ES-I3 (cell line): Measurements from ENCODE around the gene LCA5L.

ENCODE experiments used
- H3K36me3 ChIP-seq: 2 replicates; pipeline ENCODE4 v1.6.1; 2013; ENCODE audit warnings: mild to moderate bottlenecking, low read length, control low read depth, moderate library complexity; ENCODE audit not compliant: insufficient read depth
- H3K4me1 ChIP-seq: 2 replicates; pipeline ENCODE4 v1.6.1; 2013; ENCODE audit warnings: mild to moderate bottlenecking, control low read depth, low read length; ENCODE audit not compliant: insufficient read depth
- H3K9ac ChIP-seq: 2 replicates; pipeline ENCODE4 v1.6.1; 2013; ENCODE audit warnings: low read depth, mild to moderate bottlenecking, low read length, moderate library complexity
- H3K9me3 ChIP-seq: 2 replicates; pipeline ENCODE4 v1.6.1; 2013; ENCODE audit warnings: mild to moderate bottlenecking, low read length, moderate library complexity; ENCODE audit not compliant: control insufficient read depth, insufficient read depth

LCA5L gene

DNA sequence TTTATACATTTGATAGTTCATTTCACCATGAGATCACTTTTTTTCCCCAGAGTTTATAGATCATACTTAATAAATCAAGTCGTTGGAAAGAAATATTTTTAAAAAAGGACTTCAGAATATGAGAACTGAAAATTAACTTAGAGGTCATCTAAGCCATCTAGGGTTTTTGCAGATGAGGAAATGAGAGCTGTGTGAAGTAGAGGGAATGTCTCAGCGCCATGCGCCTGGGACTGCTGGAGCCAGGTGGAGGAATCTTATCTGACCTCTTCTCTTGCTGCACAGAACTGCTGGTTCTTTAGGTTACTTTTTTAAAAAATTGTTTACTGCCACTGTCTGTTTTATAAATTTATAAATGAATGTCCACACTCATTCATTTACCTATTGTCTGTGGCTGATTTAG, 17.7 kb upstream of the LCA5L start:
- H3K9me3 ChIP-seq: no peaks in the 10 kb centered on the region; the same call in 1 of the 2 replicates
- no peaks in the 10 kb centered on the region for H3K36me3 ChIP-seq
- no peaks in the 10 kb centered on the region for H3K4me1 ChIP-seq
- no peak overlapping the region for H3K9ac ChIP-seq

DNA sequence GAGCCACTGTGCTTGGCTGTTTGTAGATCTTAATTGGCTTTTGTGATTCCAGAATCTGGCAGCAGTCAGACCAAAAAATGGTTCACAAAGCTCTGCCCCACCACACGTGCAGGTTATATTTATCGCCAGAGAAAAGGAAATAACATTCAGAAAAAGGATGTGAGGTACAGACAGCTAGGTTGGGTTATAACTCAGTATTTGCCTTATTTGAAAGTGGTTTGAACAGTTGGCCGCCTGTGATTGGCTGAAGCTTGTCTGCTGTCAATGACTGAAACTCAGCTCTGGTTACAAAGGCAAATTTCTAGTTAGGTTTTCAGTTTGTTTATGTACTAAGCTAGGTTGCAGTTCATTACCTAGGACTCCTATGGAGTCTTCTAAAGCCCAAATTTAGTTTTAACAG, 15.8 kb upstream of the LCA5L start:
- Histone ChIP-seq H3K36me3 (no peaks in the 10 kb centered on the region), H3K9ac (no peak overlapping the region), H3K9me3 (no peaks in the 10 kb centered on the region; the same call in 1 of the 2 replicates)

DNA sequence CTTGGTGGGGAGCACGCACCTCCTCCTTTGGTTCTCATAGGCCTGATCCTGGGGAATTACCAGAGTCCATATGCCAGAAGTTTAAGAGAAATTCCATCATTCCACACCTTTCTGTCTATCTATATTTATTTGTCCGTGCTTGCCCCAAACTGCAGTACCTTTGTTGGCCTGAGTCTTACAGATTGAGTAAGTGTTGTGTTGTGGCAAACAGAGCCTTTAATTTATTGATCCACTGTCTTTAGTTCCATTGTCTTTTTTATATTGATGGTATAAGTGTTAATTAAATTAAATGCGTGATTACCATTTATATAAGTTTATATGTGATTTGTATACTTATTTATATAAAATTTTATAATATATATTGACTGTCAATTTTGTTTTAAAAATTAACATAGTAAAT, 11.1 kb upstream of the LCA5L start:
- Histone ChIP-seq H3K4me1 (no peaks in the 10 kb centered on the region), H3K9me3 (no peaks in the 10 kb centered on the region), H3K36me3 (no peaks in the 10 kb centered on the region), H3K9ac (no peak overlapping the region)

More for the DNA sequence above, 15.8 kb upstream of the LCA5L start:
- H3K4me1 ChIP-seq: no peaks in the 10 kb centered on the region

- peaks cover 3% of the 10 kb centered on the region; the same call in 1 of the 2 replicates for H3K4me1 ChIP-seq
- no peaks in the 10 kb centered on the region for H3K36me3 ChIP-seq
- H3K9ac ChIP-seq: no peak overlapping the region
- H3K9me3 ChIP-seq: no peaks in the 10 kb centered on the region
These were observed 9.5 kb upstream of the LCA5L start for GRCh38 chr21:39454949-39455668.

- Histone ChIP-seq H3K4me1 (peaks cover 3% of the 10 kb centered on the region; the same call in 1 of the 2 replicates), H3K36me3 (no peaks in the 10 kb centered on the region), H3K9me3 (no peaks in the 10 kb centered on the region), H3K9ac (no peak overlapping the region)
These were observed 8.1 kb upstream of the LCA5L start for GRCh38 chr21:39453571-39454179.

- Histone ChIP-seq H3K9me3 (no peaks in the 10 kb centered on the region), H3K9ac (no peak overlapping the region), H3K4me1 (peaks cover 3% of the 10 kb centered on the region; the same call in 1 of the 2 replicates), H3K36me3 (no peaks in the 10 kb centered on the region)
These were observed 7.4 kb upstream of the LCA5L start for GRCh38 chr21:39452970-39453342.

GRCh38 chr21:39452207-39452969, 6.8 kb upstream of the LCA5L start:
- H3K4me1 ChIP-seq: peaks cover 3% of the 10 kb centered on the region; the same call in 1 of the 2 replicates
- H3K36me3 ChIP-seq: no peaks in the 10 kb centered on the region
- no peaks in the 10 kb centered on the region for H3K9me3 ChIP-seq
- H3K9ac ChIP-seq: peak overlapping the region; percentile 63; the same call in 1 of the 2 replicates

DNA sequence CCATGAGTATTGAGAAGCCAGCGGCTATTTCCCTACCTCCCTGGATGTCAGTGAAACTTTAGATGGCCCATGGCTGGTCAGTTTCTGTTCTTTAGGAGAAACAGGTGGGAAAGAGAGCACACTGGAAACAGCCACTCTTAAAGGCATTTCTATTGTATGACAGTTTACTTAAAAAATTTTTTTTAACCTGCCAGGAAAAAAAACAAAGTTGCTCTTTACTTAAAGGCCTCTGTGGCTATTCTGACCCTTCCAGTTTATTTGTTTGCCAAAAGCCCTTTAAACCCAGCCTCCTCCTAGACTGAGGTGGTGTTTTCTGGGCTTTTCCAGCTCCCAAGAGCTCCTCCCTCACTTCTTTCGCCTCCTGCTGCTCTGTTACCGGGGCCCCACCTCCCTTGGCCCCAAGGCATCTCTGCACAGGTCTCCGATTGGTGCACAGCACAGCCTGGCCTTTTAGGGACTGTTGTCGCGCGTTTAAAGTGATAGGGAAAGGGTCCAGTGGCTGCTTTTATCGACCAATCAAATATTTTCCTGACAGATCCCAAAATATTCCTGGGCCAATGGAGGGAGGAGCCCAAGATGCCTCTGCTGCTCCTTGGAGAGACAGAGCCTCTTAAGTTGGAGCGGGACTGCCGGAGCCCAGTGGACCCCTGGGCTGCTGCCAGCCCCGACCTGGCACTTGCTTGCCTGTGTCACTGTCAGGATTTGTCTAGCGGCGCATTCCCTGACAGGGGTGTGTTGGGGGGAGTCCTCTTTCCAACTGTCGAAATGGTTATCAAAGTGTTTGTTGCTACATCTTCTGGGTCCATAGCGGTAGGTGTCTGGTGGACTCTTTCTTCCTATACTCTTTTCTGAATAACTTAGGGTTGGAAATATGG, 6.0 kb upstream of the LCA5L start, which contains the start of gene SH3BGR:
Gene SH3BGR, plus strand, starts transcription at position 639 of the 875 bp plus-strand sequence. Its CDS starts 127 bp downstream, at position 766.
- Histone ChIP-seq H3K4me1 (peaks cover 3% of the 10 kb centered on the region; the same call in 1 of the 2 replicates), H3K9ac (peak within 1 kb of the TSS; percentile 63; the same call in 1 of the 2 replicates), H3K36me3 (no peaks in the 10 kb centered on the region), H3K9me3 (no peaks in the 10 kb centered on the region)

GRCh38 chr21:39447264-39447663, 1.7 kb upstream of the LCA5L start:
- Histone ChIP-seq H3K9me3 (no peaks in the 10 kb centered on the region), H3K4me1 (peaks cover 7% of the 10 kb centered on the region; the same call in 1 of the 2 replicates), H3K9ac (no peak overlapping the region), H3K36me3 (no peaks in the 10 kb centered on the region)

GRCh38 chr21:39444421-39445180, 977 bp downstream of the LCA5L start:
- H3K36me3 ChIP-seq: no peaks in the 10 kb centered on the region
- H3K9ac ChIP-seq: peak overlapping the region; percentile 95; the same call in 1 of the 2 replicates

DNA sequence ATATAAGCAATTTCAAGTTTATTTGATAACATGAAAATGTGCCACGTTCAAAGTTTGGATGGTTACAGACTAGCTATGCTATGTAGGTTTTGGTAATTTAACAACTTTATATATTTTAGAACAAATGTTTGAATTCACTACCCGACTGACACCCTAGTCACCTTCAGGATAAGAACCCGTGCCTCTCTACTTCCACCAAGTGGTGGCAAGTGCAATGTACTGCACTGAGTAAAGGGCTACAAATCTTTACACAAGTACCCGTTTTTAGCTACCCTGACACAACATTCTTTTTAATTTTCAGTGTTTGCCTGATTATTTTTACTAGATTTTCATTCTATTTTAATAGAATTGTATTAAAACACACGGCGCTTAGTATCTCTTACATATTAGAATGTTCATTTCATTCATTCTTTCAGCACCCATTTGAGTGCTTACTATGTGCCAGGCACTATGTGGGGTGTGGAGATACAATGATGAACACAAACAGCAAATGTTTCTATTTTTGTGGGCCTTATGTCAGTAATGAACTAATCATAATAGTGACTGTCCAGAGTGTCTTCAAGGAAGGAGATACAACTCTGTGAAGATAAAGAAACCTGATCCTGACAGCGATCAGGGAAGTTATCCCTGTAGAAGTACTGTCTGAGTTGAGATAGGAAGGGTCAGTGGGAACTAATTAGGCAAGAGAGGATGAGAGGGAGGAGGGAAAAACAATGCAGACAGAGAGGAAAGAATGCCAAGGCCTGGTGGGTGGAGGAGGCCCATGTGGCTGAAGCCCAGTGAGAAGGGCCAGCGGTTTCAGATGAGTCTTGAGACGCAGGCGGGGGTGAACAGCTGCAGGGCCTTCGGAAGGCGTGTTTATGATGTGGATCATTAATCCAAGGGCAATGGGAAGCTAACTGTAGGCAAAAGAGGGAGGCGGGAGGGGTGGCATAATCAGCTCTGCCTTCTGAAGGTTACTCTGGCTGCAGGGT, 3.8 kb downstream of the LCA5L start:
- no peaks in the 10 kb centered on the region for H3K9me3 ChIP-seq
- H3K36me3 ChIP-seq: no peaks in the 10 kb centered on the region
- 0 out of 2 replicates have a peak, but pooled peaks cover 3% of the 10 kb centered on the region for H3K4me1 ChIP-seq
- H3K9ac ChIP-seq: no peak overlapping the region

More at GRCh38 chr21:39444421-39445180, 977 bp downstream of the LCA5L start:
- Histone ChIP-seq H3K9me3 (no peaks in the 10 kb centered on the region), H3K4me1 (0 out of 2 replicates have a peak, but pooled peaks cover 3% of the 10 kb centered on the region)

DNA sequence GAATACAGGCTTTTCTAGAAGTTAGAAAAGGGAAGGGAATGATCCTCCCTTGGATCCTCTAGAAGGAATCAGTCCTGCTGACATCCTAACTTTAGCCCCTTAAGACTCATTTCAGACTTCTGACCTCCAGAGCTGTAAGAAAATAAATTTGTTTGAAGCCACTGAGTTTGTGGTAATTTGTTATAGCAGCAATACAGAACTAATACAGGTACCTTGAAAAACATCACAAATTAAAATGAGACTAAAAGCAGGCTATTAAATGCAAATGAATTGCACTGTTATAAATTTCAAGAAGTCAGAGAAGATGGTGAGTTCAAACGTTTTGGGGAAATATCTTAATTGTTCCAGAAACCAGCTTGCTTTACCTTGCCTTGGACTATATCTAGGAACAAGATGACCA, 6.3 kb downstream of the LCA5L start:
- Histone ChIP-seq H3K9ac (no peak overlapping the region), H3K36me3 (no peaks in the 10 kb centered on the region), H3K4me1 (0 out of 2 replicates have a peak, but pooled peaks cover 3% of the 10 kb centered on the region), H3K9me3 (no peaks in the 10 kb centered on the region)
